Heart left ventricle (tissue), 16 donors: ENCODE measurements around the gene STPG4. TPM values are rescaled to one million over a fixed set of nuclear protein-coding genes. Genes with fewer than 3 reads are reported as not detected.

ENCODE experiments used
- ATAC-seq, 4 donors: fragments of 200-7000 bp; cut with Tn5 transposase; one replicate each; pipeline ENCODE4 v1.9.1; 2020 to 2022; ENCODE audit warnings: moderate library complexity in 4 of 4, mild to moderate bottlenecking in 3 of 4, moderate number of reproducible peaks in 1 of 4
- DNase-seq, 5 donors: peaks; one replicate each; pipeline ENCODE4 v3.0.0-alpha.2; 2020
- H3K27ac ChIP-seq, 12 donors: fragments of 200-600 bp; sonication (generic) in 4 of 12; one replicate each; pipeline versions ENCODE4 v1.5.0 to v1.8.0; 2016 to 2022; ENCODE audit warnings: mild to moderate bottlenecking in 2 of 12
- H3K27me3 ChIP-seq, 9 donors: fragments of 200-600 bp; sonication (generic) in 2 of 9; one replicate each; pipeline versions ENCODE4 v1.5.1 to v1.8.0; 2016 to 2022; ENCODE audit warnings: mild to moderate bottlenecking in 3 of 9
- H3K36me3 ChIP-seq, 9 donors: fragments of 200-600 bp; sonication (generic) in 2 of 9; one replicate each; pipeline versions ENCODE4 v1.5.0 to v1.8.0; 2018 to 2022; ENCODE audit warnings: mild to moderate bottlenecking in 2 of 9
- H3K4me1 ChIP-seq, 12 donors: fragments of 200-600 bp; sonication (generic) in 4 of 12; one replicate each; pipeline versions ENCODE4 v1.5.0 to v1.8.0; 2016 to 2022; ENCODE audit warnings: mild to moderate bottlenecking in 3 of 12
- H3K4me3 ChIP-seq, 12 donors: fragments of 200-600 bp; sonication (generic) in 4 of 12; one replicate each; pipeline versions ENCODE4 v1.5.0 to v1.8.0; 2017 to 2022; ENCODE audit warnings: mild to moderate bottlenecking in 9 of 12, moderate library complexity in 4 of 12
- H3K9me3 ChIP-seq, 12 donors: fragments of 200-600 bp; sonication (generic) in 4 of 12; one replicate each; pipeline versions ENCODE4 v1.5.0 to v1.8.0; 2016 to 2022; ENCODE audit warnings: mild to moderate bottlenecking in 1 of 12
- POLR2A ChIP-seq, 2 donors: fragments of 450-650 bp; IDR thresholded peaks; one replicate each; pipeline ENCODE4 v1.6.1; 2017; ENCODE audit warnings: antibody characterized with exemption in 2 of 2, mild to moderate bottlenecking in 2 of 2, moderate library complexity in 2 of 2
- WGBS, 4 donors: extraction: QIAGEN DNeasy Blood & Tissue Kit in 2 of 4; methylation state at CpG; one replicate each; pipeline versions ENCODE4 v1.1.5 to v1.1.7; 2013 to 2018; 5-methylcytosine and 5-hydroxymethylcytosine counted together
- intact Hi-C, 10 donors: fragments of 100-400 bp; cut with DNase I; formaldehyde crosslinking; loops; one replicate each; pipeline versions ENCODE4 v1.11.1 to v1.14.2; 2022
- polyA plus RNA-seq, 2 donors: library from polyadenylated mRNA; stranded (reverse); fragments of 200-250 nt; gene quantifications; one replicate each; pipeline ENCODE4 v1.2.3, GENCODE V29; 2013
- total RNA-seq, 9 donors: library from RNA; depleted of rRNA in 2 of 9; stranded (reverse); fragments of >200 nt in 2 of 9; fragmentation: NEBNext Ultra II Directional in 3 of 9; extraction: Animal tissue kit (Norgen Biotek cat#: 25700) in 3 of 9; gene quantifications; one replicate each; pipeline versions ENCODE4 v1.1.0 to v1.2.4, GENCODE V29; 2016 to 2023
- TF ChIP-seq, protein P1 (sequence below), 12 donors: fragments of 200-600 bp; sonication (generic) in 4 of 12; IDR thresholded peaks; one replicate each; pipeline versions ENCODE4 v1.5.0 to v1.8.0; 2018 to 2022; ENCODE audit warnings: antibody characterized with exemption in 12 of 12, mild to moderate bottlenecking in 5 of 12
- donor health status: ischemic (EF 13 %, LVEDD 7.1; RV severe dilation, severe dysfunction).
- donor health status: healthy with polysubstance abuse.
- donor health status: DM: no; HTN: yes; CAD: no.
- donor health status: DM: no; HTN: no; CAD: no.
- donor health status: ischemic (EF 25% LVEDD 6.9; RV normal size, moderate dysfunction).
- donor health status: ischemic (EF 25% LVEDD 5.7; RV mildly dilated, moderate dysfunction).
- donor health status: healthy.
- donor health status: DM: yes; HTN: yes; CAD: no.
- donor health status: ischemic (EF 35%, LVEDD 5.7; RV mildly dilated, moderate dysfunction).
- donor health status: nonischemic (EF 11% LVEDD 7.7; RV severe dilation, severe dysfunction).
- donor health status: DM: yes; HTN: yes; CAD: no.
- donor health status: PGD.
- donor health status: ischemic (EF 29% LVEDD 5.4; RV normal size, mild dysfunction).
- donor health status: nonischemic (EF 23%, LVEDD 6.1; RV moderate dilation, normal function).

The STPG4 gene
- total and polyA plus RNA-seq, 11 donors: 0.52 TPM; not detected in 10

DNA sequence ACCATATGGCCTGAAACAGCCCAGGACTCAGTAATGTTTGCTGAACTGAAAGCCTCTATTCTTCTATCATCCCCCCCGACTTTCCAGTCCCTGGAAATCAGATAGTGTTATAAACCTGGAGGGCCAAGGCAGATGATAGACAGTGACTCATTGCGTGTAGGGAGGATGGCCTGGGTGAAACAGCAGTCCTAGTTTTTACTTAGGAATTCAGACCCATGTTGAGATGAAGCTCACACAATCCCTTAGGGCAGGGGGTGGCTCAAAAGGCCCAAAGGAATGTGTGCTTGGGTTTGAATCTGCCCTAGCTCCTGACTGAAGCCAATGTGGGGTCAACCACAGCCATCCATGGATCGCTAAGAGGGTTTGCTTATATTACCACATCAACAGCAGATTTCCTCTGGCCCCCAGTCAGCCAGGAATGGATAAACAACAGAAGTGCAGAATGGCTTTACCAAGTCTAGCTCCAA lies 43.9 kb upstream of the STPG4 start:
- H3K27ac ChIP-seq: no peak overlapping the region
- TF ChIP-seq POLR2A (IDR thresholded peaks at IDR 0.05): no peak
- TF ChIP-seq, protein P1, sequence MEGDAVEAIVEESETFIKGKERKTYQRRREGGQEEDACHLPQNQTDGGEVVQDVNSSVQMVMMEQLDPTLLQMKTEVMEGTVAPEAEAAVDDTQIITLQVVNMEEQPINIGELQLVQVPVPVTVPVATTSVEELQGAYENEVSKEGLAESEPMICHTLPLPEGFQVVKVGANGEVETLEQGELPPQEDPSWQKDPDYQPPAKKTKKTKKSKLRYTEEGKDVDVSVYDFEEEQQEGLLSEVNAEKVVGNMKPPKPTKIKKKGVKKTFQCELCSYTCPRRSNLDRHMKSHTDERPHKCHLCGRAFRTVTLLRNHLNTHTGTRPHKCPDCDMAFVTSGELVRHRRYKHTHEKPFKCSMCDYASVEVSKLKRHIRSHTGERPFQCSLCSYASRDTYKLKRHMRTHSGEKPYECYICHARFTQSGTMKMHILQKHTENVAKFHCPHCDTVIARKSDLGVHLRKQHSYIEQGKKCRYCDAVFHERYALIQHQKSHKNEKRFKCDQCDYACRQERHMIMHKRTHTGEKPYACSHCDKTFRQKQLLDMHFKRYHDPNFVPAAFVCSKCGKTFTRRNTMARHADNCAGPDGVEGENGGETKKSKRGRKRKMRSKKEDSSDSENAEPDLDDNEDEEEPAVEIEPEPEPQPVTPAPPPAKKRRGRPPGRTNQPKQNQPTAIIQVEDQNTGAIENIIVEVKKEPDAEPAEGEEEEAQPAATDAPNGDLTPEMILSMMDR (IDR thresholded peaks at IDR 0.05): no peak
- no peak overlapping the region for H3K4me3 ChIP-seq
- DNase-seq (no peak), ATAC-seq (no peak)
- no peaks in the 10 kb centered on the region for H3K9me3 ChIP-seq
- H3K4me1 ChIP-seq: peaks cover 0 to under 1% (median 0%) of the 10 kb centered on the region in 12 donors
- H3K27me3 ChIP-seq: no peaks in the 10 kb centered on the region
- intact Hi-C loops: no loop called here
- no peaks in the 10 kb centered on the region for H3K36me3 ChIP-seq
- 84 to 91% (median 89%) methylated on average over 2 to 3 of the region's 3 CpGs for WGBS, 4 donors

DNA sequence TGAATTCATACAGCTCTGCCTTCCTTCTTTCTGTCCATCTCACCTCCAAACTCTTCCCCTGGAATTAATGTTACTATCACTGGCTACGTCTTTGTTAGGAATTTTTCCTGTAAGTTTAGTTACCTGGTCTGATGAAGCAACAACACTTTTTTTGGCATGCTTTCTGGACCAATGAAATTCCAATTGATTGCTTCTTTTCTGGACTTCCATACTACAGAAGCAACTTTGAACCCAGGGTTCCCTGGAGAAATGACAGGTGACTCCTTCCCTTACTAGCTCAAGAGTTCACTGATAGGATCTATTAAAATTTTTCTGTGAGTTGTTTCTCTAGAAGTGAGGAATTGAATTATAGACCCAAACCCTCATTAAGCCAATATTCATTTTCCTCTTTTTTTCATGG lies 41.4 kb upstream of the STPG4 start:
- WGBS, 4 donors: 93 to 100% (median 98%) methylated on average over 1 of the region's 1 CpG
- H3K4me3 ChIP-seq: no peak overlapping the region
- H3K9me3 ChIP-seq: no peaks in the 10 kb centered on the region
- no peaks in the 10 kb centered on the region for H3K36me3 ChIP-seq
- intact Hi-C loops: no loop called here
- no peaks in the 10 kb centered on the region for H3K27me3 ChIP-seq
- ATAC-seq (no peak), DNase-seq (no peak)
- no peak overlapping the region for H3K27ac ChIP-seq
- H3K4me1 ChIP-seq: peaks cover 0 to 20% (median 9%) of the 10 kb centered on the region in 12 donors
- TF ChIP-seq, protein P1 (IDR thresholded peaks at IDR 0.05): no peak
- no peak for TF ChIP-seq POLR2A (IDR thresholded peaks at IDR 0.05)

DNA sequence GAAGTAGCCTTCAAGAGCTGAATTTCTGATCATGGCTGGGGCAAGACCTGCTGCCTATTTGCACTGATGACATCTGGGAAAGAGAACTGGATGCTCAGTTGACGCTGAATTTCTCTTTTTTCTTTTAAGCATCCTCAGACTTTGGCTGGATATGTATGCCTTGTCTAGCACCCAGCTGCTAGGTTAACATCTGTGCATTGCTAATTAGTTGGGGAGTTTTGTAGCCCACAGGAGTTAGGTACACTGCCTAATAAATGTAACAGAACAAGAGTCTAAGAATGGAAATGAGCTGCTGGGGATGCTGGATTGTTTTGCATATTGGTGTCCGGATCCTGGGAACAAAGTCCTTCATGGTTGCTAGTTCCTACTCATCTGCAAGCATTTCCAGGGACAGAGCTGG lies 40.9 kb upstream of the STPG4 start:
- WGBS, 4 donors: 91 to 96% (median 93%) methylated on average over 2 of the region's 2 CpGs

DNA sequence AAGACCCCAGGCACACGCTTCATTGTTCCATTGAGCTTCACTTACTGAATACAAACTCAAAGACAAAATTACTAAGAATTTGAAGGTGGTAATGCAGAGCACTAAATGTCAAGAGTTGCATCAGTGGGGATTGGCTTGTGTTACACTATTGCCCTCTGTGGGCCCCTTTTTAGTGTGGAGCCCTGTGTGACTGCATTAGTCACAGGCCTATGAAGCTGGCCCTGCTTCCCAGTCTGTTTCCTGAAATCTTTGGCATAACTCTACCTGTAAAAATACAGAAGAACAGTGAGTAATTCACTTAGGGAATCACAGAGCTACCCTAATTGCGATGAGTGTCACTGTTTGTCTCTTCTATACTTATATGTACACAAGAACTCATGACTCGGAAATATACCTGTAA lies 40.0 kb upstream of the STPG4 start:
- TF ChIP-seq, protein P1 (IDR thresholded peaks at IDR 0.05): no peak
- no peak for TF ChIP-seq POLR2A (IDR thresholded peaks at IDR 0.05)
- peak in 2 of 4 donors; percentile 41 for ATAC-seq
- intact Hi-C loops: no loop called here
- Histone ChIP-seq H3K36me3 (no peaks in the 10 kb centered on the region), H3K27ac (no peak overlapping the region), H3K27me3 (no peaks in the 10 kb centered on the region), H3K4me3 (no peak overlapping the region), H3K4me1 (peaks cover 0 to 24% (median 9%) of the 10 kb centered on the region in 12 donors), H3K9me3 (no peaks in the 10 kb centered on the region)
- 96 to 100% (median 98%) methylated on average over 3 of the region's 3 CpGs for WGBS, 4 donors
- no peak for DNase-seq

More for the DNA sequence above, 40.9 kb upstream of the STPG4 start:
- no peak overlapping the region for H3K4me3 ChIP-seq
- H3K27me3 ChIP-seq: no peaks in the 10 kb centered on the region
- no peak overlapping the region for H3K27ac ChIP-seq
- H3K4me1 ChIP-seq: peaks cover 0 to 24% (median 9%) of the 10 kb centered on the region in 12 donors
- no peaks in the 10 kb centered on the region for H3K36me3 ChIP-seq
- TF ChIP-seq, protein P1 (IDR thresholded peaks at IDR 0.05): no peak
- TF ChIP-seq POLR2A (IDR thresholded peaks at IDR 0.05): no peak
- intact Hi-C loops: no loop called here
- no peaks in the 10 kb centered on the region for H3K9me3 ChIP-seq
- ATAC-seq: no peak
- DNase-seq: no peak
